ENCODE measurements around the gene TMEM117. TPM values are rescaled to one million over a fixed set of nuclear protein-coding genes. Genes with fewer than 3 reads are reported as not detected.

The TMEM117 gene
- total and polyA plus RNA-seq, 2 donors (not counting 1 experiment from before 2014, with no cell fraction given) = 2.0 to 10.4 TPM

DNA sequence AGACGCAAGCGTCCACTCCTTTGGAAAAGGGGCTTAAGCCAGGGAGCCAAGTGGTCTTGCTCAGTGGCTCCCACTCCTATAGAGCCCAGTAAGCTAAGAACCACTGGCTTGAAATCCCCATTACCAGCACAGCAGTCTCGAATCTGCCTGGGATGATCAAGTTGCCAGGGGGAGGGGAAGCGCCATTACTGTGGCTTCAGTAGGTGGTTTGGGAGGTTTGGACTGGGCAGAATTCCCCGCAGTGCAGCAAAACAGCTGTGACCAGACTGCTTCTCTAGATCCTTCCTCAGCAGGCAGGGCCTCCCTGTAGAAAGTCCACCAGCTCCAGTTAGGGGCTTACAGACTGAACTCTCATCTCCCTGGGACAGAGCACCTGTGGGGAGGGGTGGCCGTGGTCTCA, 115.4 kb downstream of the TMEM117 start:
- Histone ChIP-seq H4K20me1 (ENCODE audit: control insufficient read depth, insufficient read depth, low read length, poor library complexity, severe bottlenecking) (no peaks in the 10 kb centered on the region), H3K4me2 (replicated peaks; ENCODE audit: low read depth, low read length, poor library complexity, severe bottlenecking) (no peak overlapping the region), H3K4me1 (ENCODE audit: control insufficient read depth in 2 of 2, insufficient read depth in 2 of 2, low read length in 2 of 2) (no peaks in the 10 kb centered on the region), H3K27me3 (replicated peaks in 1 of 4; ENCODE audit: control extremely low read depth in 1 of 4, control insufficient read depth in 3 of 4, insufficient read depth in 4 of 4, low read length in 3 of 4) (no peaks in the 10 kb centered on the region), H3K36me3 (replicated peaks in 1 of 2; ENCODE audit: control extremely low read depth in 1 of 2, control insufficient read depth in 1 of 2, extremely low read depth in 1 of 2, insufficient read depth in 2 of 2, low read length in 1 of 2) (peaks cover 0 to 3% of the 10 kb centered on the region in 2 experiments), H3K27ac (ENCODE audit: low read length in 2 of 2) (no peak overlapping the region), H3K79me2 (ENCODE audit: control insufficient read depth, insufficient read depth, low read length) (no peaks in the 10 kb centered on the region), H2AFZ (ENCODE audit: insufficient read depth, low read depth, low read length, poor library complexity, severe bottlenecking) (no peak overlapping the region), H3K9ac (ENCODE audit: low read length) (no peak overlapping the region), H3K9me3 (ENCODE audit: control extremely low read depth in 1 of 3, control insufficient read depth in 2 of 3, insufficient read depth in 1 of 3, low read length in 2 of 3) (peaks cover 0 to 6% (median 0%) of the 10 kb centered on the region in 3 donors), H3K4me3 (ENCODE audit: control extremely low read depth in 1 of 5, extremely low read depth in 1 of 5, insufficient read depth in 1 of 5, low read depth in 2 of 5, low read length in 4 of 5) (no peak overlapping the region)
- DNase-seq (no peak), ATAC-seq (ENCODE audit: low read depth) (no peak)
- Mint-ChIP-seq H3K9me3 (ENCODE audit: insufficient read depth) (no peaks in the 10 kb centered on the region), H3K4me3 (no peak overlapping the region), H3K4me1 (no peaks in the 10 kb centered on the region), H3K27ac (no peak overlapping the region), H3K27me3 (no peaks in the 10 kb centered on the region)
- no peak for TF ChIP-seq CTCF (IDR thresholded peaks at IDR 0.05)
- no peak for TF ChIP-seq EZH2 (IDR thresholded peaks at IDR 0.05; ENCODE audit: borderline replicate concordance, insufficient read depth, low read depth, low read length, poor library complexity, severe bottlenecking)
- intact Hi-C loops (cut with micrococcal nuclease) = no loop called here
- WGBS (ENCODE audit: insufficient coverage) = 98% methylated on average over 4 of the region's 6 CpGs
- ChIA-PET CTCF (no interaction called here), POLR2A (no interaction called here)

DNA sequence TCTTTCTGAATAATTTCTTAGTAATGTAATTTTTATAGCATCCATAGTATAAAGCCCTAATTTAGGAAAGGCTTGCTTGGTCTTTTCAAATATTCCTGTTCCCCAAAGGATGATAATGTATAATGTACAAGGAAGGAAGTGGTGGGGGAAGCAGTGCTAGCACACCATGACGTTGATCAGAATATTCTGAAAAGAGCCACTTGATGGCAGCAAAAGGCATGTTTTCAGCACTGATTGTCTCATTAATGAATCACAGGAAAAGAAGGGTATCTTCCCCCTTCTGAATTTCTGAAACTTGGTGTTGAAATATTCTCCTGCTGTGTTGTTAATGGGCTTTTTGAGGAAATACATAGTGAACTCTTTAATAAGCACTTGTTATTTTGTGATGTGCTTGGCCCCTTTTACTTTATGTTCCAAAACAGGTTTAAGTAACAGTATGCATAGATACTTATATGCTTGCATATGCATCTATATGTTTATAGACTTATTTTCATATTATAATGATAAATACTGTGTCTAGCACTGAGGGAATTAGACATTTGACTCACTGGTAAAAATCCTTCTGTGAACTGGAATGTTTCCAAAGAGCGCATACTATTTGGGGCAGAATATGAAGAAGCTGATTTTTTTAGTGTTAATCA, 122.0 kb downstream of the TMEM117 start:
- intact Hi-C loops (cut with micrococcal nuclease) = no loop called here
- TF ChIP-seq CTCF (IDR thresholded peaks at IDR 0.05) (peak; percentile 45), EZH2 (IDR thresholded peaks at IDR 0.05; ENCODE audit: borderline replicate concordance, insufficient read depth, low read depth, low read length, poor library complexity, severe bottlenecking) (no peak)
- Histone ChIP-seq H3K79me2 (ENCODE audit: control insufficient read depth, insufficient read depth, low read length) (no peaks in the 10 kb centered on the region), H3K4me3 (ENCODE audit: control extremely low read depth in 1 of 5, extremely low read depth in 1 of 5, insufficient read depth in 1 of 5, low read depth in 2 of 5, low read length in 4 of 5) (no peak overlapping the region), H3K9ac (ENCODE audit: low read length) (no peak overlapping the region), H3K4me1 (ENCODE audit: control insufficient read depth in 2 of 2, insufficient read depth in 2 of 2, low read length in 2 of 2) (no peaks in the 10 kb centered on the region), H2AFZ (ENCODE audit: insufficient read depth, low read depth, low read length, poor library complexity, severe bottlenecking) (no peak overlapping the region), H3K27me3 (replicated peaks in 1 of 4; ENCODE audit: control extremely low read depth in 1 of 4, control insufficient read depth in 3 of 4, insufficient read depth in 4 of 4, low read length in 3 of 4) (no peaks in the 10 kb centered on the region), H3K27ac (ENCODE audit: low read length in 2 of 2) (no peak overlapping the region), H3K4me2 (replicated peaks; ENCODE audit: low read depth, low read length, poor library complexity, severe bottlenecking) (no peak overlapping the region), H3K36me3 (replicated peaks in 1 of 2; ENCODE audit: control extremely low read depth in 1 of 2, control insufficient read depth in 1 of 2, extremely low read depth in 1 of 2, insufficient read depth in 2 of 2, low read length in 1 of 2) (no peaks in the 10 kb centered on the region), H4K20me1 (ENCODE audit: control insufficient read depth, insufficient read depth, low read length, poor library complexity, severe bottlenecking) (no peaks in the 10 kb centered on the region), H3K9me3 (ENCODE audit: control extremely low read depth in 1 of 3, control insufficient read depth in 2 of 3, insufficient read depth in 1 of 3, low read length in 2 of 3) (no peaks in the 10 kb centered on the region)
- WGBS (ENCODE audit: insufficient coverage) = no CpG with 5 or more reads among the region's 2 CpGs
- ATAC-seq (ENCODE audit: low read depth) (peak; percentile 28), DNase-seq (peak; percentile 32)
- Mint-ChIP-seq H3K4me1 (no peaks in the 10 kb centered on the region), H3K27me3 (no peaks in the 10 kb centered on the region), H3K9me3 (ENCODE audit: insufficient read depth) (no peaks in the 10 kb centered on the region), H3K27ac (no peak overlapping the region), H3K4me3 (no peak overlapping the region)
- ChIA-PET CTCF (interaction anchor here (0.7 to 2.5 kb wide), 4 partner anchors 21 to 991 kb away, joined by 3 to 7 read pairs (median 3); no protein-coding TSS in a partner anchor), POLR2A (no interaction called here)

Measured in B cell (primary cell).